Nephron (organoid): ENCODE results near the gene IPO13.
A peak's percentile ranks its signal among the peaks of the same experiment; 100 is the strongest.

Experiments used
- H3K27ac Mint-ChIP-seq, 3 experiments: 2 replicates each; pipeline ENCODE4 v1.8.0; 2020; ENCODE audit warnings: mixed read lengths in 3 of 3, mild to moderate bottlenecking in 2 of 3, moderate library complexity in 1 of 3
- H3K27me3 Mint-ChIP-seq: 2 replicates; pipeline ENCODE4 v1.8.0; 2021; ENCODE audit warnings: low read depth, mild to moderate bottlenecking, moderate library complexity, mixed read lengths
- H3K36me3 Mint-ChIP-seq: 2 replicates; pipeline ENCODE4 v1.8.0; 2020; ENCODE audit warnings: low read depth, mixed read lengths
- H3K4me1 Mint-ChIP-seq: 2 replicates; pipeline ENCODE4 v1.8.0; 2020; ENCODE audit warnings: mixed read lengths
- H3K4me3 Mint-ChIP-seq, 3 experiments: 2 replicates each; pipeline ENCODE4 v1.8.0; 2020; ENCODE audit warnings: mild to moderate bottlenecking in 3 of 3, mixed read lengths in 3 of 3, moderate library complexity in 2 of 3
- H3K9me3 Mint-ChIP-seq: 2 replicates; pipeline ENCODE4 v1.8.0; 2020; ENCODE audit warnings: mixed read lengths
- TF ChIP-seq, protein P1 (sequence below), 3 experiments: fragments of 200-600 bp; sonication (generic); IDR thresholded peaks; one replicate each; pipeline ENCODE4 v1.5.0; 2021; ENCODE audit warnings: antibody characterized with exemption in 3 of 3; ENCODE audit not compliant: unreplicated experiment in 3 of 3

Gene IPO13

DNA sequence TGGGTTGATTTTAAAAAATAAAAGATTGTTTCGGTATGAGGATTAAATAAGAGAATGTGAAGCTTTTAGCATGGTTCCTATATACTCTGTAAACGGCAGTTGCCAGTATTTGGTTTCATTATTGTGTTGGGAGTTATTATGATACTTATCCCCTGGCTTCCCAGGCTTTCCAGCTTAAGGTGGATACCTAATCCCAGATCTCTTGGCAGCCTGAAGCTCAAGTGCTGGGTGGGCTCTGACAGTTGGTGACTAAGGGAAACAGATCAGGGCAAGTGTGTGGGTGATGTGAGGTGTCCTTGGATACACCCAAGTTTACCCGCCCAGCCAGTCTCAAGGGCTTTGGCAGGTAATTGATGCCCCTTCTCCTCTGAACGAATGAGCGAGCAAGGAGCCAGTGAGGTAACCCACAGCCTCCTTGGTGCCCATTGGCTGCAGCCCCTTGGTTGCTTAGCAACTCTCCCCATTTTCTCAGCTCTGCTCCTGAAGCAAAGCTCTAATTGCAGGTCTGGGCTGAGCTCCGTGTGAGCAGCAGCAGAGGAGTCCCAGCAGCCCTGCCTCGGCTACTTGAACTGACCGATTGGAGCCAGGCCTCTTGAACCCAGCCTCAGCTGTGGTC lies 6.1 kb downstream of the IPO13 start:
- no peaks in the 10 kb centered on the region for H3K27me3 Mint-ChIP-seq
- no peaks in the 10 kb centered on the region for H3K9me3 Mint-ChIP-seq
- H3K36me3 Mint-ChIP-seq = peaks cover 13% of the 10 kb centered on the region
- H3K4me1 Mint-ChIP-seq = peaks cover 57% of the 10 kb centered on the region
- no peak overlapping the region for H3K4me3 Mint-ChIP-seq
- H3K27ac Mint-ChIP-seq = peak overlapping the region in 1 of 3 experiments; percentile 40
- TF ChIP-seq, protein P1, sequence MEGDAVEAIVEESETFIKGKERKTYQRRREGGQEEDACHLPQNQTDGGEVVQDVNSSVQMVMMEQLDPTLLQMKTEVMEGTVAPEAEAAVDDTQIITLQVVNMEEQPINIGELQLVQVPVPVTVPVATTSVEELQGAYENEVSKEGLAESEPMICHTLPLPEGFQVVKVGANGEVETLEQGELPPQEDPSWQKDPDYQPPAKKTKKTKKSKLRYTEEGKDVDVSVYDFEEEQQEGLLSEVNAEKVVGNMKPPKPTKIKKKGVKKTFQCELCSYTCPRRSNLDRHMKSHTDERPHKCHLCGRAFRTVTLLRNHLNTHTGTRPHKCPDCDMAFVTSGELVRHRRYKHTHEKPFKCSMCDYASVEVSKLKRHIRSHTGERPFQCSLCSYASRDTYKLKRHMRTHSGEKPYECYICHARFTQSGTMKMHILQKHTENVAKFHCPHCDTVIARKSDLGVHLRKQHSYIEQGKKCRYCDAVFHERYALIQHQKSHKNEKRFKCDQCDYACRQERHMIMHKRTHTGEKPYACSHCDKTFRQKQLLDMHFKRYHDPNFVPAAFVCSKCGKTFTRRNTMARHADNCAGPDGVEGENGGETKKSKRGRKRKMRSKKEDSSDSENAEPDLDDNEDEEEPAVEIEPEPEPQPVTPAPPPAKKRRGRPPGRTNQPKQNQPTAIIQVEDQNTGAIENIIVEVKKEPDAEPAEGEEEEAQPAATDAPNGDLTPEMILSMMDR (IDR thresholded peaks at IDR 0.05; ENCODE audit: unreplicated experiment in 3 of 3) = no peak

DNA sequence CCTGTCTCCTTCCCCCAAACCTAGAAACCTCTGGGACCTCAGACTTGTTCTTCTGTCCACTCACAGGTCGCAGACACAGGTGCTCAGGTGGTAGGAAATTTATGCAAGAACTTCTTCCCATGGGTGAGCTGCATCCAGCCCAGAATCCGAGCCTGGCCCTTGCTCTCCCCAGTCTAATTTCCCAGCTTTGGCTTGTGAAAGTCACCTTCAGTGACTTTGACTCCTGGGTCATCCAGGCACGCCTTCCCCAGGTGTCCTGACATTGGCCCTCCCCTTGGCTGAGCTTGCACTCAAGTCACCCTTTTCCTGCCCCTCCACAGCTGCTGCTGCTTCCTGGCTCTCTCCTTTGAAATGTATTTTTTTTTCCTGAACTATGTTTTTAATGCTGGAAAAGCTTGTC lies 6.6 kb downstream of the IPO13 start:
- H3K36me3 Mint-ChIP-seq = peaks cover 19% of the 10 kb centered on the region
- H3K9me3 Mint-ChIP-seq = no peaks in the 10 kb centered on the region
- H3K4me1 Mint-ChIP-seq = peaks cover 52% of the 10 kb centered on the region
- no peaks in the 10 kb centered on the region for H3K27me3 Mint-ChIP-seq
- H3K4me3 Mint-ChIP-seq = no peak overlapping the region
- H3K27ac Mint-ChIP-seq = peak overlapping the region in 1 of 3 experiments; percentile 40
- TF ChIP-seq, protein P1 (IDR thresholded peaks at IDR 0.05; ENCODE audit: unreplicated experiment in 3 of 3) = no peak

DNA sequence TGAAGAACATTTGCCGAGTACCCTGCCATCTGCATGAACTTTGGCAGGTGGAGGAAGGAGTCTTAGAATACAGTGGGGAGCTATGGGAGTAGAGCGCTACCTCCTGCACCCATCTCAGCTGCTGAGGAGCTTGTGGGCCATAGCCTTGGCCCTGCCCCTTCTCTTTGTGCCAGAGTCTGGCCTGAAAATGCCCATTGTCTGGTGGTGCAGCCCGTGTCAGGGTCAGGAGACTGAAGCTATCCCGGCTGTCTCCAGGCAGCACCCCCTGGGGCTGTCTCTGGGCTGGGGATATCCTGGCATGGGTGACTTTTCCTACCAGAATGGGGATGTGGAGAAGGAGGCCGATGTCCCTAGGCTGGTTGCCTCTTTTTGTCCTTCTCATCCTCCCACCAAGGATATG lies 7.3 kb downstream of the IPO13 start:
- Mint-ChIP-seq H3K36me3 (peaks cover 23% of the 10 kb centered on the region), H3K4me3 (no peak overlapping the region), H3K4me1 (peaks cover 46% of the 10 kb centered on the region), H3K27me3 (no peaks in the 10 kb centered on the region), H3K9me3 (no peaks in the 10 kb centered on the region), H3K27ac (peak overlapping the region in 1 of 3 experiments; percentile 40)
- TF ChIP-seq, protein P1 (IDR thresholded peaks at IDR 0.05; ENCODE audit: unreplicated experiment in 3 of 3) = no peak

DNA sequence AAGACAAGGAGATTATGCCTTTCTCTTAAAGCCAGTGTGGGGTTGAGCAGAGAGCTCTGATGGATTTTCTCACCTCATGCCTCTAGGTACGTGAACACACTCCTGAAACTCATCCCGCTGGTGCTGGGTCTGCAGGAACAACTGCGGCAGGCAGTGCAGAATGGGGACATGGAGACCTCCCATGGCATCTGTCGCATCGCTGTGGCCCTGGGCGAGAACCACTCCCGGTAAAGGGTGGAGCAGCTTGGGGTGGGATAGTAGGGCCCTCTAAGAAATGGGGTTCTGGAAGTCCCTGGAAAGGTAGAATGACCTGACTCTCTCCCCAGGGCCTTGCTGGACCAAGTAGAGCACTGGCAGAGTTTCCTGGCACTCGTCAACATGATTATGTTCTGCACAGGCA lies 9.5 kb downstream of the IPO13 start:
- no peak overlapping the region for H3K4me3 Mint-ChIP-seq
- TF ChIP-seq, protein P1 (IDR thresholded peaks at IDR 0.05; ENCODE audit: unreplicated experiment in 3 of 3) = no peak
- peaks cover 21% of the 10 kb centered on the region for H3K36me3 Mint-ChIP-seq
- H3K27ac Mint-ChIP-seq = no peak overlapping the region
- no peaks in the 10 kb centered on the region for H3K9me3 Mint-ChIP-seq
- peaks cover 24% of the 10 kb centered on the region for H3K4me1 Mint-ChIP-seq
- H3K27me3 Mint-ChIP-seq = no peaks in the 10 kb centered on the region

- Mint-ChIP-seq H3K4me1 (peaks cover 20% of the 10 kb centered on the region), H3K9me3 (no peaks in the 10 kb centered on the region), H3K4me3 (no peak overlapping the region), H3K27me3 (no peaks in the 10 kb centered on the region), H3K36me3 (peaks cover 27% of the 10 kb centered on the region), H3K27ac (no peak overlapping the region)
- TF ChIP-seq, protein P1 (IDR thresholded peaks at IDR 0.05; ENCODE audit: unreplicated experiment in 3 of 3) = no peak
Measured at GRCh38 chr1:43957407-43958040, 10.8 kb downstream of the IPO13 start.
